ENCODE results near the gene ZBTB7C. TPM values are rescaled to one million over a fixed set of nuclear protein-coding genes. Genes with fewer than 3 reads are reported as not detected.

The ZBTB7C gene
- total and polyA plus RNA-seq, 2 of the 8 experiments (the other 6 are each of a cell fraction or from before 2014, with no cell fraction given) = 0.15 to 0.45 TPM

GRCh38 chr18:48085781-48086487 is 323.2 kb downstream of the ZBTB7C start (continued):
- TF ChIP-seq CHD7 (IDR thresholded peaks at IDR 0.05; ENCODE audit: insufficient replicate concordance, low read length) (no peak), EP300 (IDR thresholded peaks at IDR 0.05; ENCODE audit: borderline replicate concordance in 1 of 2, low read depth in 2 of 2, low read length in 2 of 2) (no peak), BRCA1 (IDR thresholded peaks at IDR 0.05; ENCODE audit: low read depth, low read length) (no peak), BACH1 (IDR thresholded peaks at IDR 0.05; ENCODE audit: low read length) (no peak), CBX8 (IDR thresholded peaks at IDR 0.05; ENCODE audit: borderline replicate concordance, low read depth, low read length) (no peak), POLR2A (IDR thresholded peaks at IDR 0.05; ENCODE audit: control extremely low read depth in 1 of 2, low read depth in 2 of 2, low read length in 2 of 2) (no peak), YY1 (IDR thresholded peaks at IDR 0.05; ENCODE audit: low read depth, low read length) (no peak), E2F6 (IDR thresholded peaks at IDR 0.05) (no peak), GTF2F1 (IDR thresholded peaks at IDR 0.05; ENCODE audit: borderline replicate concordance, low read depth, low read length) (no peak), SP4 (IDR thresholded peaks at IDR 0.05; ENCODE audit: low read length) (no peak)
